Ovary (tissue), 3 donors: ENCODE measurements around the gene KRTAP5-8.
"Not testable (repeated sequence)": the region's sequence is repeated elsewhere in the genome, so short reads cannot be mapped to it uniquely, and the experiment has no call there.

Experiments used
- POLR2A ChIP-seq: fragments of 450-650 bp; IDR thresholded peaks from one replicate; pipeline ENCODE4 v1.6.1; 2017; ENCODE audit warnings: antibody characterized with exemption, mild to moderate bottlenecking, moderate library complexity
- TF ChIP-seq, protein P1 (sequence below), 3 donors: fragments of 450-650 bp in 2 of 3; fragments of 200-600 bp in 1 of 3; IDR thresholded peaks; one replicate each; pipeline versions ENCODE4 v1.5.1 to v1.8.0; 2016 to 2022; ENCODE audit warnings: antibody characterized with exemption in 3 of 3, mild to moderate bottlenecking in 1 of 3
- donor health status: DM: no; HTN: no; CAD: no.

DNA sequence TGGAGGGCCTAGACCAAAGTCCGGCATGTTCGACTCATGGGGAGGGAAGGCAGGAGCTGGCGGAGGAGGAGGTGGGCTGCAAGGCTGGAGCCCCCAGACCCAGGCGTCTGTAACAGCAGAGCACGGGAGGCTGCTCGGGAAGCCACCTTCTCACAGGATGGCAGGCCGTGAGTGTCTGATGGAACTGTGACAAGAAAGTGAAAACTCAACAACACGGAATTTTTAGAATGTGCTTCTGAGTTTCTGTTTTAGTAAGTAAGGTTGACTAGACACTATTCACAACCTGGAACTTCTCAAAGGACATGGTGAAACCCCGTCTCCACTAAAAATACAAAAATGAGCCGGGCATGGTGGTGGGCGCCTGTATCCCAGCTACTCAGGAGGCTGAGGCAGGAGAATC lies 2.1 kb downstream of the KRTAP5-8 start:
- TF ChIP-seq, protein P1, sequence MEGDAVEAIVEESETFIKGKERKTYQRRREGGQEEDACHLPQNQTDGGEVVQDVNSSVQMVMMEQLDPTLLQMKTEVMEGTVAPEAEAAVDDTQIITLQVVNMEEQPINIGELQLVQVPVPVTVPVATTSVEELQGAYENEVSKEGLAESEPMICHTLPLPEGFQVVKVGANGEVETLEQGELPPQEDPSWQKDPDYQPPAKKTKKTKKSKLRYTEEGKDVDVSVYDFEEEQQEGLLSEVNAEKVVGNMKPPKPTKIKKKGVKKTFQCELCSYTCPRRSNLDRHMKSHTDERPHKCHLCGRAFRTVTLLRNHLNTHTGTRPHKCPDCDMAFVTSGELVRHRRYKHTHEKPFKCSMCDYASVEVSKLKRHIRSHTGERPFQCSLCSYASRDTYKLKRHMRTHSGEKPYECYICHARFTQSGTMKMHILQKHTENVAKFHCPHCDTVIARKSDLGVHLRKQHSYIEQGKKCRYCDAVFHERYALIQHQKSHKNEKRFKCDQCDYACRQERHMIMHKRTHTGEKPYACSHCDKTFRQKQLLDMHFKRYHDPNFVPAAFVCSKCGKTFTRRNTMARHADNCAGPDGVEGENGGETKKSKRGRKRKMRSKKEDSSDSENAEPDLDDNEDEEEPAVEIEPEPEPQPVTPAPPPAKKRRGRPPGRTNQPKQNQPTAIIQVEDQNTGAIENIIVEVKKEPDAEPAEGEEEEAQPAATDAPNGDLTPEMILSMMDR (IDR thresholded peaks at IDR 0.05), result not testable (repeated sequence)
- TF ChIP-seq POLR2A, result not testable (repeated sequence)
